ENCODE data around the gene DST.
"Not testable (repeated sequence)": the region's sequence is repeated elsewhere in the genome, so short reads cannot be mapped to it uniquely, and the experiment has no call there.

DST gene

DNA sequence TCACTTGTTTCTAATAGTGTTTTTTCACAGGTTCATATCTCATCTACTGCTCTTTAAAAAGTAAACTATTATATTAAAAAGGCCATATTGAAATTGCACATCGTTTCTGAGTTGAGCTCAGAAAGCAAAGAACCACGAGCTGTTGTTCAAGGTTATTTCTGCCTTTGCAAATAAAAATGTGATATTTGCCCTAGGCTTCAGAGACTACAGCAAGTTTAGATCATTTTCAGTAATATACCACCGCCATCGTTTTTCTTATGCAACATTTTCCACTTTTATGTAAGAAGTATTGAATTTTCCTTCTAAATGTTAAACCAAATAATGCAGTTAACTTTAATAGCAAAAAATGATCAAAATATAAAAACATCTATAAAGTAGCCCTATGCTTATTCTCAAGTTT lies 71.1 kb downstream of the DST start:
- DNase-seq (ENCODE audit: low spot score) = no peak

DNA sequence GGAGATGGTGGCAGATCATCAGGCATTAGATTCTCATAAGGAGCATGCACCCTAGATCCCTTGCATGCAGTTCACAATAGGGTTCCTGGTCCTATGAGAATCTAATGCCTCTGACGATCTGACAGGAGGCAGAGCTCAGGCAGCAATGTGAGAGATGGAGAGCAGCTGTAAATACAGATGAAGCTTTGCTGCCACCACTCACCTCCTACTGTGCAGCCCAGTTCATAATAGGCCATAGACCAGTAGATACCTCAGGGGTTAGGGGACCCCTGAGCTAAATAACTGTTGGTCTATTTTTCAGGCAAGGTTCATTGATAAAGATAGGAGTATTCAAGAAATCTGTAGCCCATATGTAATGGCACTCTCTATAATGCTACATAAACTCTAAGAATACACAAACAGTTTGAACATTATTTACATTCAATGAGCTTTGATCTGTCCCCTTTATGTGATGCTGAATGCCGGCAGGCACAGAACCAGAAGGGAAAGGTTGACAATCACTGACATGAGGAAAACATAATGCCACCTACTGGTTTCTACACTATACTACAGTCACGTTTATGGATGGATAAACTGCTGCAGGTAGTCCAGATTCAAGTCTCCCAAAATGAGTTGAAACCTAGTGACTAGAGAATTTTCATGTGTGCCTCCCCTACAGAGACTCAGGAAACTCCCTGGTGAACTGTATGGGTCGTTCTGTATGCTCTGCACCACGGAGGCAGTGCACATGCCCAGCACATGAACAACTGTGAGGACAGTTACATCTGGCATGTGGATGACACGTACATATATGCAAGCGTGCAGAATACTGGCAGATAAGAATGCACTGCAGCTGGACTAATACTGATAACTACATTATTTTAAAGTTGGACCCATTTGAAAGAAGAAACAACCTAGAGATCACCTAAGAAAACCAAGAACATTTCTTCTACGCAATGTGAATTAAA lies 72.0 kb downstream of the DST start:
- DNase-seq (ENCODE audit: low spot score) = no peak

DNA sequence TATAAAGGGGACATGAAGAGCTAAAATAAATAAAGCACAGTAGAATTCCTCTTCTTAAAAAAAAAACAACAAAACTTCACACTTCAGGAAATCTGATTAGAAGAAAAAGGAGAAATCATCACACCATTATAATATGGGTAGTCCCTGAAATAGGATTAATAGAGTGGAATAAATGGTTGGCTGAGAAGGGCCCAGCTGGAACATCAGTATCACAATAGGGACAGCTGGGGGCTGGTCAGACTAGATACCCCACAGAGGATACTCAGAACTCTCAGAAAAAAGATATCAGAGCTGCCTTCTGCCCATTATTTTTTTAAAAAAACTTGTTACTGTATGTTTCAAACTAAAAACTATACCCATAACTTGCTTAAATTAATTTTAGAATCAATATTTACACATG lies 75.2 kb downstream of the DST start:
- no peak for DNase-seq (ENCODE audit: low spot score)

DNA sequence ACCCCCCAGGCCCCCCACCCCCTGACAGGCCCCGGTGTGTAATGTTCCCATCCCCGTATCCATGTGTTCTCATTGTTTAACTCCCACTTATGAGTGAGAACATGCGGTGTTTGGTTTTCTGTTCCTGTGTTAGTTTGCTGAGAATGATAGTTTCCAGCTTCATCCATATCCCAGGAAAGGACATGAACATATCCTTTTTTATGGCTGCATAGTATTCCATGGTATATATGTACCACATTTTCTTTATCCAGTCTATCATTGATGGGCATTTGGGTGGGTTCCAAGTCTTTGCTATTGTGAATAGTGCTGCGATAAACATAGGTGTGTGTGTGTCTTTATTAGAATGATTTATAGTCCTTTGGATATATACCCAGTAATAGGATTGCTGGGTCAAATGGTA lies 80.0 kb downstream of the DST start:
- DNase-seq (ENCODE audit: low spot score) = not testable (repeated sequence)

DNA sequence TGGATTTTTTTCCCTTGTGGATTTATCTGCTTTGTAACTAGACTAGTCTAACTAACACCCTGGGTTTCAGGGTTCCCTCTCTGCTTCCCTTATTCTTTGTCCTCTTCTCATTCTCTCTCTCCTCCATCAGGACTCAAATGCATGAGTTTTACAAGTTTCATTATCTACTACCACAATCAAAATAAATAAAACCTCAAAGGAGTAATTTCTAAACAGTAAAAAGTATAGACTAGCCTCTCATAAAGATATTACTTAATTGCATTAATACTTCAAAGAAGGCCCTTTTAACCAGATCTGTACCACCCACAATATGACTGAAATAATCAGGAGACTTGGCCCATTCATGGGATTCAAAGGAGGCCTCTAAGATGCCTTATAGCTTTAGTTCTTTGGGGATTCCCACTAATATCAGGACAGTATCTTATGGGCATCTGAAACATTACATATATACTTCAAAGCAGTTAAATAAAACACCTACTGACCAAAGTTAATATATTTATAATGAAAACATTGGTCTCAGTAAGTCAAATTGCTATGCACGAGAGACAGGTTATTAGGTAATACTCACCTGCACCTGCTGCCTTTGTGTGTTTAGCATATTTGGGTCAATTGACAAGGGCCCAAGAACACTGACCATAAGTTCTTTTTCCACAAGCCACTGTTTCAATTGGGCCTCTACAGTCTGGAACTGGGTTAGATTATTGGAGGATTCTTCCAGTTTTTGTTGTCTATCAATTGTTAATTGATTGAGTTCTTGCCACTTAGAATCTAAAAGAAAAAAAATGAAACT lies 85.7 kb downstream of the DST start:
- no peak for DNase-seq (ENCODE audit: low spot score)

DNA sequence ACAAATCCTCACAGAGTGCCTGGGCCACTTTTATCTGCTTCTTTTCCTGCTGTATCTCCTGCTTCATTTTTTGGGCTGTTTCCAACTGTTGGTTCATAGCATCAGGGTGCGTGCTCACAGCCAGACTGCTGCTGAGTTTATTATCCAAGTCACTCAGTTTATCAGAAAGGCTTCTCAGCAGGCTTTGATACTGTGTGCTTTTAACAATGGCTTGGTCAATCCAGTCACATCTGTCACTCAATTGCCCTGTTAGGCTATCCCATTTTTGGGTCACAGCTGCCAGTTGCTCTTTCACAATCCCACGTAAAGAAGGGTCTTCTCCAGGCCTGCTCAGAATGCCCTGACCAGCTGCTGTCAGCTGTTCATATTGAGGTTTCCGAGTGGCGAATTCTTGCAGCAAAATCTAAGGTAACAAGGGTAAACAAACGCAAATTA lies 87.2 kb downstream of the DST start:
- DNase-seq (ENCODE audit: low spot score) = no peak

DNA sequence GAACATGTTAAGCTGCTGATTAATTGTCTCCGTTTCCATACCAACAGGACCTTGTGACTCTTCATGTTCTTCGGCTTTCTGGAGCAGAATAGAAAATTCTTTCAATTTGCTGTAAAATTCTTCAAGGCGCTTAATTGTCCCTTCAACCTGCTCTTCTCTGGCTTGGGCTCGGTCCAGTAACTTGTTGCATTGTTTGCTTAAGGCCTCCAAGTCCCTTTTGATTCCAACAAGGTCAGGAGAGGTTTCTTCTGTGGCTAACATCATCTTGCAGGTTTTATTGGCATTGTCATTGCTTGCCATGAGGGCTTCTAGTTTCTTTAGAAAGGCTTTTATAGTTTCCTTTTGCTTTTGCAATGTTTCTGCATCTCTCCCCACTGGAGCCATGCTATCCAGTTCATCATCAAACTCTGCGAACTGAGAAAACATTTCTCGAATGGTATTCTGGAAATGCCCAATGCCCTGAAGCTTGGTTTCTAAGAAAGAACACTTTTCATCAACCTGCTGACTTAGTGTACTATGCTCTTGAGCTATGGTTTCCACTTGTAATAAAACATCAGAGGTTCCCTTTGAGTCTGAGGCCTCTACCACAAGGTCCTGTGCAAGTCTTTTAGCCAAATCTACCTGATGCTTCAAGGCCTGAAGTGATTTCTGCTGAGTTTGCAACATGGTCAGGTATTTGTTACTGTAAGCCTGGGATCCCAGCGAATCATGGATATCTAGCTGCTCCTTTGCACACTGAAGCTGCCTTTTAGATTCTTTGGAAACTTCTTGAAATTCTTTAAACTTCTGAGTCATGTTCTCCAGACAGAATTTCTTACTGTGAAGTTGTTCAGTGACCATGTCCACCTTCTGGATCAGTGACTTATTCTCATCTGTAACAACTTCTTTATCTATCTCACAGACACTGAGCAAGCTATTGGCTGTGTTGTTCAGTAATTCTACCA lies 90.2 kb downstream of the DST start:
- no peak for DNase-seq (ENCODE audit: low spot score)

DNA sequence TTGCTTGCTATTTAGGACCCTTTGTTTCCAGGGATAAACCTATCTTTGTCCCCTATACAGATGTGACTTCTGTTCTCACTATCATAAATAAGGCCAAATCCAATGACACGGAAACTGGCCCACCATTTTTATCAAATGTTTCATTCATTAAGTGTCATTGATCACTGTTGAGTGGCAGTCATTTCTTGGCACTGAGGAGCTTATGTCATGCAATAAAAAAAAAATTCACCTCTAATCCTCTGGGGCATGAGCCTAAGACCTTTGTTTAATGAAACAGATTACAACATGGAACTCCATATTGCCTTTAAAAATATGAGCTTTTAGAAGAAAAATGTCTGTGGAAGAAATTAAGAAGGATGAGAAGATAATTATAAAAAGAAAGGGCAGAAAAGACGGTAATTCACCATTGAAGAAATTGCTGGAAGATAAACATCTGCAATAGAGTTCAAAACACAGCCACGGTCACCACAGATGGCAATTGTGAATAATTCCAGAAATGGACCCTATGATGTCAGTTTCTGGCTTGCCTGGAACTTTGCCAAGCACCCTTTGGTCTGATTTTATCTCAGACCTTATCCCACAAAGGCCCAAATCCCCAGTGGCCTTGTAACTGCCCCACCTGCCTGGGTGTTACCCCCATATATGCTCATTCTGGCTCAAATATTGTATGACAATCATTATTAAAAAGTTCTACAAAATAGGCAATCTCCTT lies 91.1 kb downstream of the DST start:
- no peak for DNase-seq (ENCODE audit: low spot score)

DNA sequence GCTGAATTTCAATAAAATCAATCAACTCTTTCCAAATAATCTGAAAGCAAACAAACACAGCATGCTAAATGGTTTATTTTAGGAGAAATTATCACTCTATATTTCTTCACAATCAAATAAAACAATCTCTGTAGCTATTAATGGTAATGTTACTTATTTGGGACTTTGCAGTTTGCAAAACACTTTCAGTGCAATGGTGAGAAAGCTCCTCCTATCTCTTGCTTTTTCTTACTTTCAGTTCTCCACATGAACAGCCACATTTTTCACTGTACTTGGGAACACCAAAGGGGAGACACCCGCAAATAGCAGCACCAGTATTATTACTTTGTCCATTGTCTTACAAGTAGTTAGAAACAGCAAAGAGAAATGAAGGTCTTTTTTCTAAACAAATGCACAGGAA lies 92.4 kb downstream of the DST start:
- DNase-seq (ENCODE audit: low spot score) = no peak

DNA sequence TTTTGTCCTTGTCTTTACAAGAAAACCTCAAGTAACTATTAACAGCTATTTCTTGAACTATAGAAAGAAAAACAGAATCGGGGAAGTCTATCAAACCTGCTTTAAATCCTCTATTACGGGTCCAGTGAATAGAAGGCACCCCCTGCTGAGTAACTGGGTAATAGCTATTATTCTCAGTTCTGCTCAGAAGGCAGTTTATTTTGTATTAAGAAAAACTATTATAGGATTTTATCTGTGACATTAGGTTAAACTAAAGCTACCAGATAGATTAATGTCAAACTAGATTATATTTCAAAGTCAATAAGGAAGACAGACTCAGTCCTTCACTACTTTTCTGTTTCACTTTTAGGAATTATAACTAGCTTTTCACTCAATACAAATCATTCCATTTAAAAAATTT lies 93.7 kb downstream of the DST start:
- DNase-seq (ENCODE audit: low spot score) = no peak

DNA sequence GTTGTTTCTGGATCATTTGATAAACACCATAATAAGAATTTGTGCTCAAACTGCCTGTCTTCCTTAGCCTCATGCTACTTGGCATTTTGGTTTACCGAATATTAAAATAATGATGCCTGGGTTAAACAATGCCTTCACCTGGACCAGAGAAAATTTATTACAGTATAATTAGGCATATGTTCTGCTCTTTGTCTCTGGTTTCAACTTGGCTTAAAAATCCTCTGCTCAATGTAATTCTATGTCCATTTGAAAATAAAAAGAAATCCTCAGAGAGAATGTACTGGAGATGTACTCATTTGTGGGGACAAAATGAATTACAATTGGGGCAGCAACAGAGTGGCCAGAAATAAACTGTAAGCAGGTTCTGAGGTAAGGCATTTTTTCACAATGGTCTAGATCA lies 95.0 kb downstream of the DST start:
- DNase-seq (ENCODE audit: low spot score) = no peak

DNA sequence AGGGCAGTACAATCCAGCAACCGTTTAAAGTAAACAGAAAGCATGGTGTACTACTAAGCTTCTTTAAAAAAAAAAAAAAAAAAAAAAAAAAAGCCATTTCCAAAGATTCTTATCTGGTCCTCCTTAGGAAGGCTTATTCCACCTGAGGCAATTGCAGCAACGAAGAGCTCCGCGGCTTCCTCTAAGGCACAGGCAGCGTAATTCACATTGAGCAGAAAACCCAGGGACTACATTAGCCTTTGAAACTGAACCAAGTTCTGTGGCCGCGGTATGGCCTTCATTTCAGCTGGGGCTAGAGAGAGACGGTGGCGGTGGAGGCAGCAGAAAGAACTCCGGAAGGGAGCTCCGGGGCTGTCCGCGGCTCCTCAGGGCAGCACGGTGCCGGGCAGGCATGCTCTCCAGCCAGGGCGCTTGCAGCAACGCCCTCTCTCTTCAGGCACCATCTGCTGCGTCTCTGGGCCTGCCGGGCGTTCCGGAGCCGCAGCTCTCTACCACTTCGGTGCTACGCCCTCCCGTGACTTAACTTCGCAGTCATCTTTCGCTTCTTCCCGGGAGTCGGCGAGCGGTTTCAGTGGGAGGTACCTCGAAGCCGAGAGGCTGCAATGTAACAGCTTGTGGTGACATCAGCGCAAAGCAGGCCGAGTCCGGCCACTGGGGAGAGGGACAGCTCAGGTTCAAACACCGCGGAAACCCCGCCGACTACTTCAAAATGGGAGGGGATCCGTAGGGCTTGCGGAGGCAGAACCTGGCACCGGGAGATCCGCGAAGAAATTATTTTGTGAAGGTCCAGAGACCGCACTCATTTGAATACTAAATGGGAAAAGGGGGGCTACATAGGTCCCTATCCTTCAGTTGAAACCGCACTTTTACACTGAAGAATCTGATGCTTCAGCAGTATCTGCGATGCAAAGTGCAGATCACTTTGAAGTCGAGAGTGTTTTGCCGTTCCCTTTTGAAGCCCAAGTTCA lies 100.0 kb downstream of the DST start:
- peak; percentile 90 for DNase-seq (ENCODE audit: low spot score)

DNA sequence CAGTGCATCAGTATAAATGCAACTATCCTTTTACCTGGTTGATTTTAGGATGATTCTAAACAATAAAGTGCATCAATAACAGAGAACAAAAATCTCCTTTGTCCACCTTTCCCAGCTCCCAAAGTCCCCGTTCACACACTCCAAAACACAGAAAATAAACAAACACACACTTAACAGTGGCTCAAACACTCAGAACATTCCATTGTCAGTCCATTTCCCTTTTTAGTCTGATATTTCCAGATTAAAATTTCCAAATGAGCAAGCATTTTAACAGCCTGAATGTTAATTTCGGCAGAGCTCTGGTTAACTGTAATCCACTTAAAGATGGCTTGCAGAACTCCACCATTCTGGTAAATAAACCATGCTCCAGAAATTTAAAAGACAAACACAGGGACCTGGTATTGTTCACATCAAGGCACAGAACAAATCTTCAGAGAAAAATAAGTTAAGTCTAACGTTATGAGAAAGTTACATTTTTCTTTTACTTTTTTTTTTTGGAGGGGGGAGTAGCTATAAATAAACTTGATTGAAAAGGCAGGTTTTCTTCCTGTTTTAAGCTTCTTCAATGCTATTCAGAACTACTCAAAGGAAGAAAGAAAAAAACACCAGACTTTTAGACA lies 100.8 kb downstream of the DST start:
- no peak for DNase-seq (ENCODE audit: low spot score)

DNA sequence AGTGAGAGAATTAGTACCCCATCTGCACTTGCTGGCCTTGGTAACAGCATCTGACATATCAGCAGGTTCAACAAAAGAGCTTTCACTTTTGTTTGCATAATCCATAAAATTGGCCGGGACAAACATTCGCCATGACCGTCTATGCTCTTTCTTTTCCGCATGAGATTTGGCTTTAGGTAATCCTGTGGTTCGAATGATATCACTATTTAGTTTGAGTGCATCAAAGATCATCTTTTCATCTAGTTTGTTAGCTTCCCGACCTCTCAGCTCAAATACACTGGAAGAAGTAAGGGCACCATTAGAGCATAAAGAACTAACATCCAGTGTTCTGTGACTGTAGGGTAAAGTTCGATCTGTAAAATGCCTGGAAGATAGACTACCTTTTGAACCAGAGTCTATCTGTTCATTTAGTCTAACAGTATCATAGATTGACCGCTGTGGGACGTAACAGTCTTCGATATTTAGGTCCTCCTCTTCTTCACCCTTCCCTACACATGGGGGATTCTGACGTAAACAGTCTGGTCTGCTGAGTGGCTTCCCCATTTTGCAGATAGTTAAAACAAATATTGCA lies 101.6 kb downstream of the DST start:
- no peak for DNase-seq (ENCODE audit: low spot score)

DNA sequence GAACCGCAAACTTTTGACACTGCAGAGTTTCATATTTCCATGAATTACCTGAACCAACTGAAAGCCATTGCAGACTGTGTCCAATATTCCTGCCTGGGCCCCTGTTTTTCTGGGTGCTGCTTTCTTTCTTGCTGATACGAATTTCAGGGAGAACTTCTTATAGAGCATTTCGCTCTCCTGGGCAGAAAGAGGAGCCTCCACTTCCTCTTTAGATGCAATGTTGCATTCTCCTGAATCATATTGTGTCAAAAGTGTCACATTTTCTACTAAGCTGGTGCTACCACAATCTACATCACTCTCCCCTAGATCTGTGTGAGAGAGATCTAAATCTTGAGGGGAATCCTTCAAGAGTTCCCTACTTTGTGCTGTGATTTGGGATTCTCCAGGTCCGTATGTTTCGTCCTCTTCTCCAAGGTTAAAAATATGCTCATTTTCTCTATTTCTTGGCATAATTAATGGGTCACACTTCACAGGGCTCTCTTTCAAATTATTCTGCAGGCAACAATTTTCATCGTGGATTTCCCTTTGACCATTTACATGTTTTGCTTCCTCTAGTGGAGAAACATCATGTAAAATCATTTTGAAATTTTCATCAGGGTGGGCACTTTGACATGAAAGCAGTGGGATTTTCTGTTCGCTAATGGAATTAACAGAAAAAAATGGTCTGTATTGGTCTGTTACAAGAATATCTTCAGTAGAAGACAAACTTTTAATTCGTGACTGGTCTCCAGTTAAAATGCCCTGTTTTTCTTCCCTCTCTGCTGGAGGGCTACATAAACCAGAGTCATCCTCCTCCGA lies 102.3 kb downstream of the DST start:
- no peak for DNase-seq (ENCODE audit: low spot score)

DNA sequence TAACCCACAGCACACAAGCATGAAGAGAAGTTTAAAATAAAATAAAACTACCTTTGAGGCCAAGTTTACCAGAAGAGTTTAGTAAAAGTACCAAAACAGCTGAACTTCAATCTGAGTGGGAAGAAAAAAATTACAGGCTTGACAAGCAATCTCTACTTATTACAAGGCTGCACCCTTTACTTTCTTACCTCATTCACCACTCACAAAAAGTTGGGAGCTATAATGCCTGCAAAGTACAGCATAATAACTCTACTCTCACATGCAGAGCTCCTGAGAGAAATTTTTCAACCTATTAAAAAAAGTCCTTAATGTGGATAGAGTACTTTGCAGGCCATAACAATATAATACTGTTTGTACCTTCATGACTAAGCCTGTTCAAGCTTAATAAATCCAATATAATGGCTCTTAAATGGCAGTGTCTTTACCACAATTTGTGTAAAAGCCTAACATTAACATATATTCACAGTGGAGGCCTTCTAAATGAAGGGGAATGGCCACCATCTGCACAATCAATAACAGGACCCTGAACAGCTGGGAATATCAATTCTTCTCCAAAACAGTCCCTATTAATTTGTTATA lies 103.1 kb downstream of the DST start:
- DNase-seq (ENCODE audit: low spot score) = no peak

DNA sequence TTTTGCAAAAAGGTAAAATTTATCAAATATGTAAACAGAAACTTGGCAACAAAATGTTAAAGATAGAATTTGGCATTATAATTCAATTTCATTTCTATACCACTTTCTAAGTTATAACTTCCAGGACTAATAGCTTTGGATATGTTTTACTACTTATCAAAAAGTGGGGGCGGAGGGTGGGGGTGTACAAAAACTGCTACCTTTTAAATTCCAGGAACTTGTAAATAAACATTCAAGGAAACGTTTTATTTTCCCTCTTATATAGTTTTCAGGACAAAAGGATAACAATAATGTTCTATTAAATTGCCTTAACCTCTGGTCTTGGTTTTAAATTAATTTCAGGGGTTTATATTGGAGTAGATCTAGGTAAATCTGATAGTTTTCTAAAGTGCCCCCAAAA lies 103.8 kb downstream of the DST start:
- no peak for DNase-seq (ENCODE audit: low spot score)

DNA sequence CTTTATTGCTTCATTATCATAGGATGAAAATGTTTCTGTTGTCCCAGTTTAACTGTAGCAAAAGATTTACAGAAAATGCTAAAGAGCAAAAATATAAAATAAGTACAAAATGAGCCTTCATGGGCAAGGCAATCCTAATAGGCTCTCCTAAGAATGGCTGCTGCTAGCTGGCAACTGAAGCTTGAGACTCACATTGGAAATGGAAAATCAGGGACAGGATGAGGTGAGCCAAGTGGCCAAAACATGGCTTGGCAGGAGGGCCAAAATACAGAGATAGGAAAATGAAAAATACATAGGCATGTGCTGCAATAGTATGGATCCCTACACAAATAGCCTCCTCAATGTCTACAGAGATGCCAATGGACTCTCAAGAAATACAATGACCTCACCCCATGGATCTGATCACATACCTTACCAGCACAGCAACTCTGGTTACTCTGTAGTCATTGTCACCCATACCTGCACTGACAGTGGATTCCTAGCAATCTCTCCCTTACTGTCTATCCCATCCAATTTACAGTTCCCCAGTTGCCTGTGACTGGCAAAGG lies 105.4 kb downstream of the DST start:
- no peak for DNase-seq (ENCODE audit: low spot score)
